ENCODE results near the gene OAT.
"Not testable (repeated sequence)": the region's sequence is repeated elsewhere in the genome, so short reads cannot be mapped to it uniquely, and the experiment has no call there.

The OAT gene

DNA sequence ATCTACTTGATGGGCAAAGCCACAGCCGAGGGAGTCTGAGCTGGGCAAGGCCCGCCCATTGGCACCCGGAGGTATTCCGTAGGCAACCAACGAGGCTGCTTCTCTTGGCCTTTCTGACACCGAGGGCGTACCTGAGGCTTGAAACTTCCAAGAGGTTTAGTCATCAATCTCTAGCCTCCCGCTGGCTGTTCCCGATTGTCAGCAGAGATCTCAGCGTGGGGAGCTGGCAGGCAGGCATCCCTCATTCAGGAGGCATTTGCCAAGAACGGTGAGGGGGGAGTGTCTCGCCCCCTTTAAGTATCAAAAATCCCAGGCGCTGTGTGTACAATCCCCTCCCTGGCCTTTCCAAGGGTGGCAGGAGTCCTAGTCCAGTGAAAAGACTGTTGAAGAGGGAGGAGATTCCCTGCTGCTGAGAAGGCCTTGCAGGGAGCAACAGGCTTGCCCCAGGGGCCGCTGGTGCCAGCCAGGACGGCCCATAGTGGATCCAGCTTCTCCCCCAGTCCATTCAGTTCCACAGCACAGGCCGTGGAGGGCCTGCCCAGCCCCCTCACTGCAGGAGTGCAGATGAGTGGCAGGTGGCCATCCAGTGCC, 39.7 kb downstream of the OAT start:
- Histone ChIP-seq H3K36me3 (ENCODE audit: control insufficient read depth, insufficient read depth, low read length) (no peaks in the 10 kb centered on the region), H3K4me3 (ENCODE audit: low read length) (no peak overlapping the region), H3K27ac (ENCODE audit: low read depth, low read length) (no peak overlapping the region), H3K9ac (ENCODE audit: low read length) (no peak overlapping the region), H3K4me1 (ENCODE audit: control insufficient read depth, insufficient read depth, low read length) (no peaks in the 10 kb centered on the region), H3K27me3 (ENCODE audit: control insufficient read depth, insufficient read depth, low read length) (no peaks in the 10 kb centered on the region)

DNA sequence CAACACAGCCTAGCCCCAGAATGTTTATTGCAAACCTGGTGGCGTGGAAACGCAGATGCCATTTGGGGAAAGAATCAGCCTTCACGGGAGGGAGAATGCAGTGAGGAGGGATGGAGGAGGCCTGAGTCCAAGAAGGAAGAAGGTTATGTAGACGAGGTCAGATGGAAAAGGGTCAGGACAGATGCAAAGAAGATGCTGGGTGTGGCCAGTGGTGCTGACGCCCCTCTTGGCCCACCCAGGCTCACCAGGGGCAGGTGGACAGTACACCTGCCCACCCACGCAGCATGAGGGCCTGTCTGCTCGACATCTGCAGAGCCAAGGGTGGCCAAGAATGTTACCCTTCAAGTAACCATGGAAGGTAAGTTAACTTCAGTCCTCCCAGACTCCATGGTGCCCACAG, 40.5 kb downstream of the OAT start:
- no peak overlapping the region for H3K4me3 ChIP-seq (ENCODE audit: low read length)
- H3K36me3 ChIP-seq (ENCODE audit: control insufficient read depth, insufficient read depth, low read length): no peaks in the 10 kb centered on the region
- H3K27ac ChIP-seq (ENCODE audit: low read depth, low read length): no peak overlapping the region
- H3K9ac ChIP-seq (ENCODE audit: low read length): no peak overlapping the region
- no peaks in the 10 kb centered on the region for H3K27me3 ChIP-seq (ENCODE audit: control insufficient read depth, insufficient read depth, low read length)
- H3K4me1 ChIP-seq (ENCODE audit: control insufficient read depth, insufficient read depth, low read length): no peaks in the 10 kb centered on the region

DNA sequence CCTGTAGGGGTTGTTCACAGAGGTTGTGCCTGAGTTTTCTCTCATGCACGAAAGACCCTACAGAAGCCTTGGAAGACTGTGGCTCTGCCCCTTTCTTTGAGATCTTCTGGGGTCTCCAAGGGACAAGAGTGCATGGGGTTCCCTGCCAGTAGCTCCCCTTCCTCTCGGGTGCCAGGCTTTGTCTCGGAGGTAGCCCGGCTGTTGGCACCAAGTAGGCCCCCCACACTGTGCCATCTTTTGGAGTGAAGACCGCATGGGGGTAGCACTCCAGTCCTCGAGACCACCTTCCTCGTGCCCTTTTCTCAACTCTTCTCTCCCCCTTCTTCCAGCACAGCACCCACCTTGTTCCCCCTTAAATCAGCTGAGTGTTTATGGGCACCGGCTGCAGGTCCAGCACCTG, 41.6 kb downstream of the OAT start:
- Histone ChIP-seq H3K4me3 (ENCODE audit: low read length) (no peak overlapping the region), H3K27ac (ENCODE audit: low read depth, low read length) (no peak overlapping the region), H3K36me3 (ENCODE audit: control insufficient read depth, insufficient read depth, low read length) (no peaks in the 10 kb centered on the region), H3K4me1 (ENCODE audit: control insufficient read depth, insufficient read depth, low read length) (no peaks in the 10 kb centered on the region), H3K9ac (ENCODE audit: low read length) (no peak overlapping the region), H3K27me3 (ENCODE audit: control insufficient read depth, insufficient read depth, low read length) (no peaks in the 10 kb centered on the region)

DNA sequence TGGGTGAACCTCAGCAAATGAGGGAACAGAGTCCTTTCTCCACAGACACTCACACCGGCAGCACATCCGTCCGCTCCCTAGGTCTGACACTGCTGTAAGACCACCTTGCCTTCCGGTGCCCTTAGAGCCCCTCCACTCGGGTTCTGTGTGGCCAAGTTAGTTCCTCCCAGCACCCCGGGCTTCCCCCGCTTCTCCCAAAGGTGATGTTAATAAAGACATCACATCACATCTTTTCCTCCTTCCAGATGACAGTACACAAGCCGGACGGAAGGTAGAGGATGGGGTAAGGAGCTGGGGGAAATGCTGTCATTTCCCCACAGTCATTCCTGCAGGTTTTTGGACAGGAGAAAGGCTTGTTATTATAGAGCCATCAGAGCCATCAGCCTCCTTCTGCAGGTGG, 42.3 kb downstream of the OAT start:
- H3K36me3 ChIP-seq (ENCODE audit: control insufficient read depth, insufficient read depth, low read length): no peaks in the 10 kb centered on the region

GRCh38 chr10:124375691-124376090, 43.0 kb downstream of the OAT start:
- H3K9ac ChIP-seq (ENCODE audit: low read length): no peak overlapping the region
- no peak overlapping the region for H3K27ac ChIP-seq (ENCODE audit: low read depth, low read length)
- H3K36me3 ChIP-seq (ENCODE audit: control insufficient read depth, insufficient read depth, low read length): no peaks in the 10 kb centered on the region
- H3K27me3 ChIP-seq (ENCODE audit: control insufficient read depth, insufficient read depth, low read length): no peaks in the 10 kb centered on the region
- no peaks in the 10 kb centered on the region for H3K4me1 ChIP-seq (ENCODE audit: control insufficient read depth, insufficient read depth, low read length)
- H3K4me3 ChIP-seq (ENCODE audit: low read length): no peak overlapping the region

More for the DNA sequence above, 42.3 kb downstream of the OAT start:
- H3K4me3 ChIP-seq (ENCODE audit: low read length): no peak overlapping the region
- no peak overlapping the region for H3K27ac ChIP-seq (ENCODE audit: low read depth, low read length)
- no peaks in the 10 kb centered on the region for H3K27me3 ChIP-seq (ENCODE audit: control insufficient read depth, insufficient read depth, low read length)
- H3K4me1 ChIP-seq (ENCODE audit: control insufficient read depth, insufficient read depth, low read length): no peaks in the 10 kb centered on the region
- H3K9ac ChIP-seq (ENCODE audit: low read length): no peak overlapping the region

GRCh38 chr10:124375353-124375614, 43.4 kb downstream of the OAT start:
- no peak overlapping the region for H3K9ac ChIP-seq (ENCODE audit: low read length)
- H3K36me3 ChIP-seq (ENCODE audit: control insufficient read depth, insufficient read depth, low read length): no peaks in the 10 kb centered on the region
- H3K27me3 ChIP-seq (ENCODE audit: control insufficient read depth, insufficient read depth, low read length): no peaks in the 10 kb centered on the region
- no peak overlapping the region for H3K27ac ChIP-seq (ENCODE audit: low read depth, low read length)
- no peak overlapping the region for H3K4me3 ChIP-seq (ENCODE audit: low read length)
- H3K4me1 ChIP-seq (ENCODE audit: control insufficient read depth, insufficient read depth, low read length): no peaks in the 10 kb centered on the region

- Histone ChIP-seq H3K27ac (ENCODE audit: low read depth, low read length) (no peak overlapping the region), H3K9ac (ENCODE audit: low read length) (no peak overlapping the region), H3K27me3 (ENCODE audit: control insufficient read depth, insufficient read depth, low read length) (no peaks in the 10 kb centered on the region), H3K36me3 (ENCODE audit: control insufficient read depth, insufficient read depth, low read length) (no peaks in the 10 kb centered on the region), H3K4me1 (ENCODE audit: control insufficient read depth, insufficient read depth, low read length) (no peaks in the 10 kb centered on the region), H3K4me3 (ENCODE audit: low read length) (no peak overlapping the region)
Observed at GRCh38 chr10:124374535-124375352, 44.0 kb downstream of the OAT start.

DNA sequence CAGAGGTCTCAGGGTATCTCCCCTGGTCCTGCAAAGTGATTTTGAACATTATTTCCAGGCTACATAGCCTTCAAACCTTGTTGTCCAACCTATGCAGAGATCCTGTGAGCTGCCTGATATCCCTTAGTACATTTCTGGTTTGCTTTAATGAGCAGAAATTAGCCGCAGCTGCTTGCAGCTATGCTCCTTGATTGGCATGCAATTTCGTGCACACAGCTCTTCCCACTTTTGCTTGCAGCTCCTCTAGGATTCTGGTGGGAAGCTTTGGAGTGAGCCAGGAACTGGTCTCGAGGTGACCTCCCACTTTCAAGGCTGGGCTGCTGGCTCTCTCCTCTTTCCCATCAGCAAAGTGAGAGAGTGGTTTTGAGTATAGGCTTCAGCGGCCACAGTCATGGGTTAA, 45.8 kb downstream of the OAT start:
- Histone ChIP-seq H3K36me3 (ENCODE audit: control insufficient read depth, insufficient read depth, low read length) (no peaks in the 10 kb centered on the region), H3K4me1 (ENCODE audit: control insufficient read depth, insufficient read depth, low read length) (no peaks in the 10 kb centered on the region), H3K27ac (ENCODE audit: low read depth, low read length) (no peak overlapping the region), H3K9ac (ENCODE audit: low read length) (no peak overlapping the region), H3K4me3 (ENCODE audit: low read length) (no peak overlapping the region), H3K27me3 (ENCODE audit: control insufficient read depth, insufficient read depth, low read length) (no peaks in the 10 kb centered on the region)

DNA sequence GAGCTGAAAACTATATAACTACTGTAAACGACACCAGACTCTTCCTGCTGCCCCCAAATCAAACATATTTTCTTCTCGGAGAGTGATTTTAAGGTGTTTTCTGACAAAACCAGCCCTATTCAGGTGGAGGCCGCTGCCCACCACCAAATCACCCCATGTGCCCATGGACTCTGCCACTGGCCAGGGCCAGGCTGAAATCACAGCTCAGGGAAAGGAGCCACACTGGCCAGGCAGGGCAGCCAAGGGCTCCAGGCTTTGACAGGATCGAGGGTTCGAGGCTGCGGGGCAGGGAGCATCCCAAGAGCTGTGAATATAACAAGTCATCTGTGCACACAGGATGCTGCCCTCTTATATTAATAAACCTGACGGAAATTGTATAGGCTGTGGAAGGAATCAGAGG, 48.3 kb downstream of the OAT start:
- H3K36me3 ChIP-seq (ENCODE audit: control insufficient read depth, insufficient read depth, low read length): no peaks in the 10 kb centered on the region
- no peaks in the 10 kb centered on the region for H3K27me3 ChIP-seq (ENCODE audit: control insufficient read depth, insufficient read depth, low read length)
- H3K9ac ChIP-seq (ENCODE audit: low read length): no peak overlapping the region
- H3K4me3 ChIP-seq (ENCODE audit: low read length): no peak overlapping the region
- no peaks in the 10 kb centered on the region for H3K4me1 ChIP-seq (ENCODE audit: control insufficient read depth, insufficient read depth, low read length)
- H3K27ac ChIP-seq (ENCODE audit: low read depth, low read length): no peak overlapping the region

- Histone ChIP-seq H3K27ac (ENCODE audit: low read depth, low read length) (no peak overlapping the region), H3K4me1 (ENCODE audit: control insufficient read depth, insufficient read depth, low read length) (no peaks in the 10 kb centered on the region), H3K9ac (ENCODE audit: low read length) (no peak overlapping the region), H3K4me3 (ENCODE audit: low read length) (no peak overlapping the region), H3K27me3 (ENCODE audit: control insufficient read depth, insufficient read depth, low read length) (no peaks in the 10 kb centered on the region), H3K36me3 (ENCODE audit: control insufficient read depth, insufficient read depth, low read length) (no peaks in the 10 kb centered on the region)
Observed at GRCh38 chr10:124369986-124370385, 48.7 kb downstream of the OAT start.

DNA sequence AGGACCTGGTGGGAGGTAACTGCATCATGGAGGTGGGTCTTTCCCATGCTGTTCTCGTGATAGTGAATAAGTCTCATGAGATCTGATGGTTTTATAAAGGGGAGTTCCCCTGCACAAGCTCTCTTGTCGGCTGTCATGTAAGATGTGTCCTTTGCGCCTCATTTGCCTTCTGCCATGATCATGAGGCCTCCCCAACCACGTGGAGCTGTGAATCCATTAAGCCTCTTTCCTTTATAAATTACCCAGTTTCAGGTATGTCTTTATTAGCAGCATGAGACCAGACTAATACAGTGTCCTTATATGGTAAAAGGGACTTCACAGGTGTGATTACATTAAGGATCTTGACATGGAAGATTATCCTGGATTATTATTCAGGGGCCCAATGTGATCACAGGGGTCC, 49.2 kb downstream of the OAT start:
- not testable (repeated sequence) for H3K27me3 ChIP-seq (ENCODE audit: control insufficient read depth, insufficient read depth, low read length); H3K9ac ChIP-seq (ENCODE audit: low read length); H3K27ac ChIP-seq (ENCODE audit: low read depth, low read length); H3K4me3 ChIP-seq (ENCODE audit: low read length); H3K36me3 ChIP-seq (ENCODE audit: control insufficient read depth, insufficient read depth, low read length); H3K4me1 ChIP-seq (ENCODE audit: control insufficient read depth, insufficient read depth, low read length)

DNA sequence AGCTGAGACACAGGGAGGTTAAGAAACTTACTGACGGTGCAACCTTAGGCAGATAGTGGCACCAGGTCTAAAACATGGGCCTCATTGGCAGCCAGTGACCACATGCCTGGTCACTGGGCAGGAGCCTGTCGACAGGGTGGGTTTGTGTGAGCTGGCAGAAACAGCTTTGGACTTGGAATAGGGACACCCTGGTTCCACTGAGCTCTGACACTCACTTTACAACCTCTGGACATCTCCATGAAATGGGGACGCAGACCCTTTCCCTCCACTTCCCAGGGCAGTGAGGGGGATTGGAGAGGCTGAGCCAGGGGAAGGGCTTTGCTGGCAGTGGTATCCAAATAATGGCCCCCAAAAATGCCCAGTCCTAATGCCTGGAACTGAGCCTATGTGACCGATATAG, 49.7 kb downstream of the OAT start:
- H3K27me3 ChIP-seq (ENCODE audit: control insufficient read depth, insufficient read depth, low read length): no peaks in the 10 kb centered on the region
- H3K36me3 ChIP-seq (ENCODE audit: control insufficient read depth, insufficient read depth, low read length): no peaks in the 10 kb centered on the region
- no peak overlapping the region for H3K4me3 ChIP-seq (ENCODE audit: low read length)
- no peak overlapping the region for H3K9ac ChIP-seq (ENCODE audit: low read length)
- H3K27ac ChIP-seq (ENCODE audit: low read depth, low read length): no peak overlapping the region
- H3K4me1 ChIP-seq (ENCODE audit: control insufficient read depth, insufficient read depth, low read length): no peaks in the 10 kb centered on the region

DNA sequence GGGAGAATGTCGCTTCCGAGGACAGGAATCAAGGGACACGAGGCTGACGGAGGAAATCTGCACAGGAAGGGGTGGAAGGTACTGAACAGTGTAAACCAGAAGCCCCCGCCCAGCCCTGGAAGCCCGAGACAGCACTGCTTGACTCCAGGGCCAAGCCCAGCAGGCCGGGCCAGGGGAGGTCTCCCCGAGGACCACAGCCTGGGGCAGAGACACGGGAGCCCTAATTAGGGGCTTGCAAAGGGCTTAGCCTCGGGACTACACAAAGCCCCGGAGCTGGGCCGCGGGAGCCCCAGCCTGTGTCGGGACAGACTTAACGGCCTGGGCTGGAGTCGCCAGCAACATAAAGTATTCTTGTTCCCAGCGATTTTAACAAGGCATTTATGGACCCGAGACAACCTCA, 50.8 kb downstream of the OAT start:
- no peak overlapping the region for H3K4me3 ChIP-seq (ENCODE audit: low read length)
- H3K9ac ChIP-seq (ENCODE audit: low read length): no peak overlapping the region
- H3K36me3 ChIP-seq (ENCODE audit: control insufficient read depth, insufficient read depth, low read length): no peaks in the 10 kb centered on the region
- no peaks in the 10 kb centered on the region for H3K4me1 ChIP-seq (ENCODE audit: control insufficient read depth, insufficient read depth, low read length)
- H3K27me3 ChIP-seq (ENCODE audit: control insufficient read depth, insufficient read depth, low read length): no peaks in the 10 kb centered on the region
- H3K27ac ChIP-seq (ENCODE audit: low read depth, low read length): no peak overlapping the region

Measured in rectal smooth muscle tissue (tissue), 1 donor.